ENCODE results near the gene PTPRG. TPM values are rescaled to one million over a fixed set of nuclear protein-coding genes. Genes with fewer than 3 reads are reported as not detected.

PTPRG gene
- total and polyA plus RNA-seq, 4 donors = 3.6 to 35.6 (median 8.1) TPM

DNA sequence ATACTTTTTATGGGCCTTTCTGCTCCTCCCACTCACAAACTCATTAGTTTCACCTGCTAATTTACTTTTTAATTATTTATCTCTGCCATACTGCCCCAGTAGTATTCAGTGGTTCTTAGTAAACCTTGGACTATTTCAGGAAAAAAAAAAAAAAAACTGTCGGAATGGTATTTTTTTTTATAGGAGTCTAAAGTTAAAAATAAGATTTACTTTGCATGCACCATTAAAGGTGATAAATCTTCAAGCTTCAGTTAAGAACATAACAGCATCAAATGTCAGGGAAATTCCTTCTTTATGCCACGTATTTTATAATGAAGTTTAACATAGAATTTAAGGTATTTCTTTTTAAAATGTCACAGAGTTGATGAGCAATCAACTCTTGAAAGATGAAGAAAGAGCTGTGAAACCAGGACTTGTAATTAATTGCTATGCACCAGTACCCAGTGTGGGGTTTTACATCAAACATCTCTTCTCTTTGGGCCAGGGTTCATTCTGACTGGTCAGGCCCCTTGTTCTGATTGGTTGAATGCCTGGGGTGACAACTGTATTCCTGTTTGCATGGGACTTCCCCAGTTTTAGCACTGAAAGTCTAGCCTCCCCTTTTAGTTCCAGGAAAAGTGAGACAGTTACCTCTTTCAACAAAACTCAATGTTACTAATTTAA, 40.3 kb upstream of the PTPRG start:
- Histone ChIP-seq H3K4me3 (ENCODE audit: low read depth in 1 of 3, low read length in 3 of 3) (no peak overlapping the region), H3K27me3 (ENCODE audit: control insufficient read depth in 4 of 4, insufficient read depth in 4 of 4, low read length in 3 of 4) (no peaks in the 10 kb centered on the region), H3K27ac (ENCODE audit: low read depth in 1 of 2, low read length in 2 of 2) (no peak overlapping the region), H3K4me1 (ENCODE audit: control insufficient read depth in 4 of 4, insufficient read depth in 4 of 4, low read length in 3 of 4) (peaks cover 5 to 16% (median 9%) of the 10 kb centered on the region in 4 donors), H3K9ac (ENCODE audit: low read depth in 1 of 2, low read length in 2 of 2) (no peak overlapping the region), H3K9me3 (ENCODE audit: control insufficient read depth in 4 of 4, low read length in 3 of 4) (no peaks in the 10 kb centered on the region), H3K36me3 (ENCODE audit: control insufficient read depth in 4 of 4, insufficient read depth in 3 of 4, low read depth in 1 of 4, low read length in 3 of 4) (no peaks in the 10 kb centered on the region)
- peak; percentile 49 for TF ChIP-seq SP1 (IDR thresholded peaks at IDR 0.05)
- no peak for TF ChIP-seq ZBTB33 (IDR thresholded peaks at IDR 0.05)
- DNase-seq (ENCODE audit: low spot score) = no peak
- 66% methylated on average over 2 of the region's 2 CpGs for WGBS

DNA sequence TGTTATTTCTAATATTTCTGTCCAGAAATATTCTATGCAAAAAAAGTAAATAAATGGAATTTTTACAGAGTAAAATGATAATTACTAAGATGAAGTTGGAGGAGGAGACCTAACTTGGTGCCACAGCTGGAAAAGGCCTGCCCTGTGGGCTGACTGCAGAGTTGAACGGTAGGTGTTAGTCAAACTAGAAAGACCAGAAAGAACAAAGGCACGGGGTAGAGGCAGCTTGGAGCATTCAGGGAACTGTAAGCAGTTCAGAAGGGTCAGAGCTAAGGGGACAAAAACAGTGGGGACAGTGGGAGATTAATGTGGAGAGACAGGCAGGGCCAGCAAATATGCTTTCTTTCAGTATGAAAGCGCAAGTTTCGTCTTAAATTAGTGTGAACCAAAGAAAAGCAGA, 39.3 kb upstream of the PTPRG start:
- H3K27ac ChIP-seq (ENCODE audit: low read depth in 1 of 2, low read length in 2 of 2) = no peak overlapping the region
- peaks cover 5 to 16% (median 9%) of the 10 kb centered on the region in 4 donors for H3K4me1 ChIP-seq (ENCODE audit: control insufficient read depth in 4 of 4, insufficient read depth in 4 of 4, low read length in 3 of 4)
- H3K4me3 ChIP-seq (ENCODE audit: low read depth in 1 of 3, low read length in 3 of 3) = no peak overlapping the region
- no peak overlapping the region for H3K9ac ChIP-seq (ENCODE audit: low read depth in 1 of 2, low read length in 2 of 2)
- 91% methylated on average over 4 of the region's 4 CpGs for WGBS
- H3K36me3 ChIP-seq (ENCODE audit: control insufficient read depth in 4 of 4, insufficient read depth in 3 of 4, low read depth in 1 of 4, low read length in 3 of 4) = no peaks in the 10 kb centered on the region
- DNase-seq (ENCODE audit: low spot score) = no peak
- TF ChIP-seq MAX (IDR thresholded peaks at IDR 0.05) (no peak), HNF4A (conservative IDR thresholded peaks at IDR 0.05) (no peak), SP1 (IDR thresholded peaks at IDR 0.05) (no peak)
- TF ChIP-seq, protein P1, sequence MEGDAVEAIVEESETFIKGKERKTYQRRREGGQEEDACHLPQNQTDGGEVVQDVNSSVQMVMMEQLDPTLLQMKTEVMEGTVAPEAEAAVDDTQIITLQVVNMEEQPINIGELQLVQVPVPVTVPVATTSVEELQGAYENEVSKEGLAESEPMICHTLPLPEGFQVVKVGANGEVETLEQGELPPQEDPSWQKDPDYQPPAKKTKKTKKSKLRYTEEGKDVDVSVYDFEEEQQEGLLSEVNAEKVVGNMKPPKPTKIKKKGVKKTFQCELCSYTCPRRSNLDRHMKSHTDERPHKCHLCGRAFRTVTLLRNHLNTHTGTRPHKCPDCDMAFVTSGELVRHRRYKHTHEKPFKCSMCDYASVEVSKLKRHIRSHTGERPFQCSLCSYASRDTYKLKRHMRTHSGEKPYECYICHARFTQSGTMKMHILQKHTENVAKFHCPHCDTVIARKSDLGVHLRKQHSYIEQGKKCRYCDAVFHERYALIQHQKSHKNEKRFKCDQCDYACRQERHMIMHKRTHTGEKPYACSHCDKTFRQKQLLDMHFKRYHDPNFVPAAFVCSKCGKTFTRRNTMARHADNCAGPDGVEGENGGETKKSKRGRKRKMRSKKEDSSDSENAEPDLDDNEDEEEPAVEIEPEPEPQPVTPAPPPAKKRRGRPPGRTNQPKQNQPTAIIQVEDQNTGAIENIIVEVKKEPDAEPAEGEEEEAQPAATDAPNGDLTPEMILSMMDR (IDR thresholded peaks at IDR 0.05; ENCODE audit: low read depth, low read length, missing input control) = no peak
- H3K9me3 ChIP-seq (ENCODE audit: control insufficient read depth in 4 of 4, low read length in 3 of 4) = no peaks in the 10 kb centered on the region
- no peaks in the 10 kb centered on the region for H3K27me3 ChIP-seq (ENCODE audit: control insufficient read depth in 4 of 4, insufficient read depth in 4 of 4, low read length in 3 of 4)

GRCh38 chr3:61522626-61523025, 38.7 kb upstream of the PTPRG start:
- Histone ChIP-seq H3K4me1 (ENCODE audit: control insufficient read depth in 4 of 4, insufficient read depth in 4 of 4, low read length in 3 of 4) (peaks cover 5 to 16% (median 9%) of the 10 kb centered on the region in 4 donors), H3K9ac (ENCODE audit: low read depth in 1 of 2, low read length in 2 of 2) (no peak overlapping the region), H3K9me3 (ENCODE audit: control insufficient read depth in 4 of 4, low read length in 3 of 4) (no peaks in the 10 kb centered on the region), H3K36me3 (ENCODE audit: control insufficient read depth in 4 of 4, insufficient read depth in 3 of 4, low read depth in 1 of 4, low read length in 3 of 4) (no peaks in the 10 kb centered on the region), H3K4me3 (ENCODE audit: low read depth in 1 of 3, low read length in 3 of 3) (no peak overlapping the region), H3K27me3 (ENCODE audit: control insufficient read depth in 4 of 4, insufficient read depth in 4 of 4, low read length in 3 of 4) (no peaks in the 10 kb centered on the region), H3K27ac (ENCODE audit: low read depth in 1 of 2, low read length in 2 of 2) (no peak overlapping the region)
- TF ChIP-seq ATF3 (IDR thresholded peaks at IDR 0.05) (no peak), TAF1 (conservative IDR thresholded peaks at IDR 0.05) (no peak), FOXA2 (IDR thresholded peaks at IDR 0.05) (no peak), MAX (IDR thresholded peaks at IDR 0.05) (no peak), YY1 (IDR thresholded peaks at IDR 0.05) (no peak), NR2F2 (IDR thresholded peaks at IDR 0.05) (no peak), RAD21 (IDR thresholded peaks at IDR 0.05) (no peak), EGR1 (IDR thresholded peaks at IDR 0.05; ENCODE audit: low read depth in 2 of 2) (no peak), RXRA (IDR thresholded peaks at IDR 0.05) (no peak), JUND (IDR thresholded peaks at IDR 0.05) (no peak), SP1 (IDR thresholded peaks at IDR 0.05) (no peak), GABPA (IDR thresholded peaks at IDR 0.05 in 1 of 2, conservative IDR thresholded peaks at IDR 0.05 in 1 of 2) (no peak), HNF4A (conservative IDR thresholded peaks at IDR 0.05) (no peak), HNF4G (IDR thresholded peaks at IDR 0.05) (no peak)
- TF ChIP-seq, protein P1 (IDR thresholded peaks at IDR 0.05; ENCODE audit: low read depth, low read length, missing input control) = no peak
- TF ChIP-seq, protein P2, sequence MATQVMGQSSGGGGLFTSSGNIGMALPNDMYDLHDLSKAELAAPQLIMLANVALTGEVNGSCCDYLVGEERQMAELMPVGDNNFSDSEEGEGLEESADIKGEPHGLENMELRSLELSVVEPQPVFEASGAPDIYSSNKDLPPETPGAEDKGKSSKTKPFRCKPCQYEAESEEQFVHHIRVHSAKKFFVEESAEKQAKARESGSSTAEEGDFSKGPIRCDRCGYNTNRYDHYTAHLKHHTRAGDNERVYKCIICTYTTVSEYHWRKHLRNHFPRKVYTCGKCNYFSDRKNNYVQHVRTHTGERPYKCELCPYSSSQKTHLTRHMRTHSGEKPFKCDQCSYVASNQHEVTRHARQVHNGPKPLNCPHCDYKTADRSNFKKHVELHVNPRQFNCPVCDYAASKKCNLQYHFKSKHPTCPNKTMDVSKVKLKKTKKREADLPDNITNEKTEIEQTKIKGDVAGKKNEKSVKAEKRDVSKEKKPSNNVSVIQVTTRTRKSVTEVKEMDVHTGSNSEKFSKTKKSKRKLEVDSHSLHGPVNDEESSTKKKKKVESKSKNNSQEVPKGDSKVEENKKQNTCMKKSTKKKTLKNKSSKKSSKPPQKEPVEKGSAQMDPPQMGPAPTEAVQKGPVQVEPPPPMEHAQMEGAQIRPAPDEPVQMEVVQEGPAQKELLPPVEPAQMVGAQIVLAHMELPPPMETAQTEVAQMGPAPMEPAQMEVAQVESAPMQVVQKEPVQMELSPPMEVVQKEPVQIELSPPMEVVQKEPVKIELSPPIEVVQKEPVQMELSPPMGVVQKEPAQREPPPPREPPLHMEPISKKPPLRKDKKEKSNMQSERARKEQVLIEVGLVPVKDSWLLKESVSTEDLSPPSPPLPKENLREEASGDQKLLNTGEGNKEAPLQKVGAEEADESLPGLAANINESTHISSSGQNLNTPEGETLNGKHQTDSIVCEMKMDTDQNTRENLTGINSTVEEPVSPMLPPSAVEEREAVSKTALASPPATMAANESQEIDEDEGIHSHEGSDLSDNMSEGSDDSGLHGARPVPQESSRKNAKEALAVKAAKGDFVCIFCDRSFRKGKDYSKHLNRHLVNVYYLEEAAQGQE (IDR thresholded peaks at IDR 0.05) = no peak
- DNase-seq (ENCODE audit: low spot score) = no peak
- WGBS = 75% methylated on average over 2 of the region's 2 CpGs

Data from liver (tissue), 9 donors.